Heart left ventricle (tissue), 13 donors: ENCODE data around the gene TIGD6.

Experiments
- POLR2A ChIP-seq, 2 donors: fragments of 450-650 bp; IDR thresholded peaks; one replicate each; pipeline ENCODE4 v1.6.1; 2017; ENCODE audit warnings: antibody characterized with exemption in 2 of 2, mild to moderate bottlenecking in 2 of 2, moderate library complexity in 2 of 2
- TF ChIP-seq, protein P1 (sequence below), 12 donors: fragments of 200-600 bp; sonication (generic) in 4 of 12; IDR thresholded peaks; one replicate each; pipeline versions ENCODE4 v1.5.0 to v1.8.0; 2018 to 2022; ENCODE audit warnings: antibody characterized with exemption in 12 of 12, mild to moderate bottlenecking in 5 of 12
- donor health status: ischemic (EF 13 %, LVEDD 7.1; RV severe dilation, severe dysfunction).
- donor health status: DM: no; HTN: yes; CAD: no.
- donor health status: DM: no; HTN: no; CAD: no.
- donor health status: ischemic (EF 25% LVEDD 6.9; RV normal size, moderate dysfunction).
- donor health status: ischemic (EF 25% LVEDD 5.7; RV mildly dilated, moderate dysfunction).
- donor health status: ischemic (EF 35%, LVEDD 5.7; RV mildly dilated, moderate dysfunction).
- donor health status: nonischemic (EF 11% LVEDD 7.7; RV severe dilation, severe dysfunction).
- donor health status: DM: yes; HTN: yes; CAD: no.
- donor health status: PGD.
- donor health status: ischemic (EF 29% LVEDD 5.4; RV normal size, mild dysfunction).
- donor health status: nonischemic (EF 23%, LVEDD 6.1; RV moderate dilation, normal function).

DNA sequence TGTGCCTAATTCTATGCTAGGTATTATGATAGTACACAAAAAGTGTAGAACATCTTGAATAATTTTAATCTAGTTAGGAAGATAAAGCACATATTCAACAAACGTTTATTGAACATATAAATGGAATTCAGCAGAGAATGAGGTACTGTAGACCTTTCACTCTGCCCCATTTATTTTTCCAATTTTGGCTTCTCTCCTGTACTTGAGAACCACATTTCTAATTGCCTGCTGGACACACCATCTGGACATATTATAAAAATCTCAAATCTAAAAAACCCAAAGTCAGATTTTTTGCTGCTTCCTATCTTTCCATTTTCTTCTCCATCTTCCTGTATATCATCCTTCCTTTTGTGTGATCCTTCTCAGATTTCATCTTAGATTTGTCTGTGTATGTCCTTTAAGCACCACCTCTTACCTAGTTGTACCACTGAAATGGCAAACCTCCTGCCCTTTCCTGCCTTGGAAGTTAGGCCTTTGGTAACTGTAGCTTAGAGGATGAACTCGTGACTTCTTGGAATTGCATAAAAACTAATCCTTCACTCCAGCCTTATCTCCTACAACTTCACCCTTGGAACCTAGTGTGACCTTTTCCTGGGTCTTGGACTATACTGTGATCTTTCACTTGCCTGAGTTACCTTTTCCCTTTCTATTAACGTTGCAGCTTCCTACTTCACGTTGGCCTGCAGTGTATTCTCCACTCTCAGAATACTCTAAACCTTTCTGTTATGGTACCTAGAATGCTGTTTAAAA lies 31.1 kb downstream of the TIGD6 start:
- no peak for TF ChIP-seq POLR2A (IDR thresholded peaks at IDR 0.05)
- TF ChIP-seq, protein P1, sequence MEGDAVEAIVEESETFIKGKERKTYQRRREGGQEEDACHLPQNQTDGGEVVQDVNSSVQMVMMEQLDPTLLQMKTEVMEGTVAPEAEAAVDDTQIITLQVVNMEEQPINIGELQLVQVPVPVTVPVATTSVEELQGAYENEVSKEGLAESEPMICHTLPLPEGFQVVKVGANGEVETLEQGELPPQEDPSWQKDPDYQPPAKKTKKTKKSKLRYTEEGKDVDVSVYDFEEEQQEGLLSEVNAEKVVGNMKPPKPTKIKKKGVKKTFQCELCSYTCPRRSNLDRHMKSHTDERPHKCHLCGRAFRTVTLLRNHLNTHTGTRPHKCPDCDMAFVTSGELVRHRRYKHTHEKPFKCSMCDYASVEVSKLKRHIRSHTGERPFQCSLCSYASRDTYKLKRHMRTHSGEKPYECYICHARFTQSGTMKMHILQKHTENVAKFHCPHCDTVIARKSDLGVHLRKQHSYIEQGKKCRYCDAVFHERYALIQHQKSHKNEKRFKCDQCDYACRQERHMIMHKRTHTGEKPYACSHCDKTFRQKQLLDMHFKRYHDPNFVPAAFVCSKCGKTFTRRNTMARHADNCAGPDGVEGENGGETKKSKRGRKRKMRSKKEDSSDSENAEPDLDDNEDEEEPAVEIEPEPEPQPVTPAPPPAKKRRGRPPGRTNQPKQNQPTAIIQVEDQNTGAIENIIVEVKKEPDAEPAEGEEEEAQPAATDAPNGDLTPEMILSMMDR (IDR thresholded peaks at IDR 0.05): no peak
